Stimulated activated naive CD4-positive, alpha-beta T cell (primary cell): ENCODE results near the gene NOS1.

Experiments used
- DNase-seq, 6 experiments: peaks; one replicate each; lab custom pipeline; 2025; lab: John Stamatoyannopoulos, UW

NOS1 gene

DNA sequence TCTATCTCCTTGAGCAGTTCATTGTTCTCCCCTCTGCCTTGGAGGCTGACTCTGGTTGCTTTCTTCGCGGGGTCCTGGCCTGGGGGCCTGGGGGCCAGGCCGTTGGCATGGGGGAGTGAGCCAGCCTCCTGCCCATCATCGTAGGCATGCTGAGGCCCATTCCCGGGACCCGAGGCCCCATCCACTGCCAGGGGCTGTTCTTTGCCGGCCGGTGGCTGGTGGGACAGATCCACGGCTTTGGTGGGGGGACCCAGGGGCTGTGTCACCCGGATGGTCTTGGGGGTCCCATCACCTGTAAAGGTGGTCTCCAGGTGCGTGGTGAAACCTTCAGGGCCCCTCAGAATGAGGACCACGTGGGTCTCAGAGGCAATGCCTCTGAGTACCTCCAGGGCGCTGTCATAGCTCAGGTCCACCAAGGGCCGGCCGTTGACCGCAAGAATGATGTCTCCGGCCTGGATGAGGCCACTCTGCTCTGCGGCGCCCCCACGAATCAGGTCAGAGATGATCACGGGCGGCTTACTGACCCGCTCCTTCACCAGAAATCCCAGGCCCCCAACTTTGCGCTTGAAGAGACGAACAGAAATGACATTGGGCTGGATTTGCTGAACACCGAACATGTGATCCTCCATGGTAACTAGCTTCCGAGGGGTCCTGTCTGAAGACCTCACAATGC lies 30.8 kb downstream of the NOS1 start:
- DNase-seq, result no peak

DNA sequence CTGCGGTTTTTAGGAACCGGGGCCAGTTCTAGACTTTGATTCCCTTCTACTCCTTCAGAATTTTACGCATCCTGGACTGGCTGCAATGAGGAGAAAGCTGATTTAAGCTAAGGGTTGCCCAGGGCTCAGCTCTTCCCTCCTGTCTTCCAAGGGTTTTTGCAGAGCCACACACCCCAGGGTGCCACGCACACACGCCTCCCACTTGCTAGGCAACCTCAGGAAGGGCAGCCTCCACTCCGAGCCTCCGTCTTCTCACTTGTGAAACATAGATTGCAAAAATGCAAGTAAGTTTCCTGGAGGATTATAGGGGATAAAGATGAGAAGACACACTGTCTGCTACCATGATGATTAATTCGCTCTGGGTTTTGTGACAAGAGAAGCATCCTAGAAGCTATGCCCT lies 31.7 kb downstream of the NOS1 start:
- no peak for DNase-seq

DNA sequence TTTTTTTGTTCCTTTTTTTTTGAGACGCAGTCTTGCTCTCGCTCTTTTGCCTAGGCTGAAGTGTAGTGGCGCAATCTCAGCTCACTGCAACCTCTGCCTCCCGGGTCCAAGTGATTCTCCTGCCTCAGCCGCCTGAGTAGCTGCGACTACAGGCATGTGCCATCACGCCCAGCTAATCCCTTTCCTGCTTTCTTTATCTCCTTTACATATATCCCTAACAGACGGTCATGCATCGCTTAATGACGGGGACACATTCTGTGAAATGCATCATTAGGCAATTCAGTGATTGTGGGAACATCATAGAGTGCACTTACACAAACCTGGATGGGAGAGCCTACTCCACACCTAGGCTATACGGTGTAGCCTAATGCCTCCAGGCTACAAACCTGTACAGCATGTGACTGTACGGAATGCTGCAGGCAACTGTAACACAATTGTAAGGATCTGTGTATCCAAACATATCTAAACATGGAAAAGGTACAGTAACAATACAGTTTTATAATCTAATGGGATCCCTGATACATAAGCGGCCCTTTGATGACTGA lies 32.8 kb downstream of the NOS1 start:
- DNase-seq, result no peak

DNA sequence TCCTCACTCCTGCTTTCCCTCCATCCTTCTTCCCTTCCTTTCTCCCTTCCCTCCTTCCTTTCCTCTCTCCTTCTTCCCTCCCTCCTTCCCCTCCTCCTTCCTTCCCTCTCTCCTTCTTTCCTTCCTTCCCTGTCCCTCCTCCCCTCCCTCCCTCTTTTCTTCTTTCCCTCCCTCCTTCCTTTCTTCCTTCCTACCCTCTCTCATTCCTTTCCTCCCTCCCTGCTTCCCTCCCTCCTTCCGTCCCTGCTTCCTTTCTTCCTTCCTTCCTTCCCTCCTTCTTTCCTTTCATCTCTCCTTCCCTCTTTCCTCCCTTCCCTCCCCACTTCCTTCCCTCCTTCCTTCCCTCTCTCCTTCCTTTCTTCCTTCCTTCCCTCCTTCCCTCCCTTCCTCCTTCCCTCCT lies 39.0 kb downstream of the NOS1 start:
- DNase-seq, result no peak

DNA sequence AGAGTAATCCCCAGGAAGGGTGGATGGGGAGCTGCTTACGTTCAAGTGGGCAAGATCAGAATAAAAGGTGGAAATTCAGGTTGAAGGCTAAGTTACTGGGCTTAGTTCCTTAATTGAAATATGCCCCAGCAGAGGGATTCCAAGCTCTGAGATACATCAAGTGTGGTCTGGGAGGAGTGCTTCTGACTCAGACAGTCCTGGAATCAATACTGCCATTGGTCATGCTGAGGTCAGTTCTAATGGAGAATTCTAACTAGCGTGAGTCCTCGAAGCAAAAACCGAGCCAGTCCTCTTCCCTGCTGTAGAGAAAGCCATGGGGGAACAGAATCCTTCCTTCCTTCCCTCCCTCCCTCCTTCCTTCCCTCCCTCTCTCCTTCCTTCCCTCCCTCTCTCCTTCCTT lies 39.9 kb downstream of the NOS1 start:
- DNase-seq, result no peak

DNA sequence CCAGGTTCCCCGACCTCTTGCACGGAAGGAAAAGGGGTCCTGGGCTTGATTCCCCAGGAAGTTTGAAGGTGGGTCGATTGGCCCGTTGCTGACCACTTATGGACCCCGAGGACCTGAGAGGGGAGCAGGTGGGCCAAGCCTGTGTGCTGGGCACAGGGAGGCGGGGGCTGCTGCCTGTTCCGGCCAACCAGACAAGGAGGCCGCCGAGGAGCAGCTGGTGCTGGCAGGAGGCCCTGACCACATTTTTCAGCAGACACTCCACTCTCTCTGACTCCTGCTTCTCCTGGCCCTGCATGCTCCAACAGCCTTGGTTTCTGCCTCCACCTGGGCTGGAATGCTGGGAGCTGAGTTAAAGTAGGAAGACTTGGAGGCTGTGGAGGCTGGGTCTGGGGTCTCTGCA lies 42.8 kb downstream of the NOS1 start:
- DNase-seq, result no peak

DNA sequence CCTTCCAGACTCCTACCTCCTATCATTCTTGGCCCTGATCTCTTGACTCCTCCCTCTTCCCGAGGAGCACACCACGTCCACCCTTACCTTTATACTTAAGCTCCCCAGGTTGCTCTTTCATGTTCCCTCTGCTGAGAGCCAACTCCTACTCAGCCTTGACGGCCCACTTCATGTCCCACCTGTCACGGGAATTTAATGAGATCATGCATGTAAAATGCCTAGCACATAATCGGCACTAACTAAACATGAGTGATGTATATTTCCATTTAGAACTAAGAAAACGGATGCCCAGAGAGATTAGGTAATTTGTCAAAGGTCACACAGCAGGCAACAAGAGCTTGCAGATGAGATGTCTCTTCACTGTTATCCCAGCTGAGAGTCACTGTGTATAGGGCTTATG lies 45.1 kb downstream of the NOS1 start:
- no peak for DNase-seq

DNA sequence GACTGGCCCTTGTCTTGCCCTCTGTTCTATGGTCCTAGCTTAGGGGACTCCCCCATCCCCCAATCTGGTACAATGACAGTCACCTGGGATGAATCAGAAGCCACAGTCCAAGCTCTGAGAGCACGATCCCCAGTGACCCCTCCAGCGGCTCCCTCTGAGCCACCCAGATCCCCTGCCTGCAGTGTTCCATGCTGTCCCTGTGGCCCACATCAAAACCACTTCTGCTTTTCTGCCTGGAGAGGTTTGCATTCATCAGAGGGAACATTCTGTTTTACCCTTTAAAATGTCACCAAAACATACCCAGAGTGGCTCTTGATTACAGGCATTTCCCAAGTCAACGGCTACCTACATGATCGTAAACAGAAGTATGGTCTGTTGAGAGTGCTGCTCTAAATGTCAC lies 47.5 kb downstream of the NOS1 start:
- DNase-seq, result no peak

DNA sequence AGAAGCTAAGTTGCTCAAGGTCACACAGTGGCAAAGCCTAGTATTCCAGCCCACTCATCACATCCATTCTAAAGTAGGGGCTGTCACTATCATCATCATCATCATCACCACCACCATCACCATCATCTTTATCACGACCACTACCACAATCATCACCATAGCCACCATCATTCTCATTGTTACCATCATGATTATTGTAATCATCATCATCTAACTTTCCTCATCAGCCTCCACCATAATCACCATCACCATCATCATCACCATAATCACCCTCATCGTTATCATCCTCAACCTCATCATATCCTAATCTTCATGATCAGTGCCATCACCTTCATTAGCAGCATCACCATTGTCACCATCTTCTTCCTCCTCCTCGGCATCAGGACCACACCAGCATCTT lies 48.7 kb downstream of the NOS1 start:
- no peak for DNase-seq

DNA sequence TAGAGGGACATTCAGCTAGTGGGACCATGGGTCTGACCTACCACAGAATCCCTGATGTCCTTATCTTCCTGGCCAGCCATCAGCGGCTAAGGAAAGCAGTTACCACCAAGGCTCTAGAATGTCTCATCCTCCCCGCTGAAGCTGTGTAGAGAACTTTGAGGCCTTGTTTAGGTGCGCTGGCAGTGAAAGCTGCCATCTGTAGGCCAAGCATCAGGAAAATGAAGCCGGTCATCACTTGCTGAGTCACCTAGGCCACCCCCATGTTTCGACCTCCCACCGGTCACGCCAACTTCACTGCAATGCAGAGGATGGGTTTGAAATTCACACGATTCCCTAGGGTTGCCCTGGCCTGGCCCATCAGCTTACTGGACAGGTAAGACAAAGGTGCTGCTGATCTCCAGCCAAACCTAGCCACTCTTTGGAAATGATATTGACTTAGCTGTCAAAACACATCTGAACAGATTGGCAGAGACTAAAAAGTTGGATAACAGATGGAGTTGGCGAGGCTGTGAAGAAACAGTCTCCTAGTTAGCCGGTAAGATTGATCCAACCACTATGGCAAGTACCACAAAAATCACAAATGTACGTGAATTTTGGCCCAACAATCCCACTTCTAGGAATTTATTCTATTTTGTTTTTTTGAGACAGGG lies 52.0 kb downstream of the NOS1 start:
- no peak for DNase-seq

DNA sequence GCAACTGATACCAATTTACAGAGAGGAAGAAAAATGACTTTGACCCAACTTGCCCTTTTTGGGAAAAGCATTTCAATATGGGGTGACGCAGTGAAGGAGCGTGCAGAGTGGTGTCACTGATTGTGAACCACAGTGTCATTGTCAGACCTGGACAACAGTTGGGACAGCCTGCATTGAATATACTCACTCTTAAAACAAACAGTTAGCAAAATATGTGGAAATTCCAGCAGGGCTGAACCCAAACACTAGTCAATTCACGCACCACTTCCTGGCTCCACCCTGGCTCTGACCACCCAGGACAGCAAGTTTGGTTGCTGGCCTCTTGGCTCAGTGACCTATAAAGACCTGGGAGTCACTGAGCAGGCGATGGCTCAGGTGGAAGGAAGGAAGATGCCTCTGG lies 61.3 kb downstream of the NOS1 start:
- no peak for DNase-seq

DNA sequence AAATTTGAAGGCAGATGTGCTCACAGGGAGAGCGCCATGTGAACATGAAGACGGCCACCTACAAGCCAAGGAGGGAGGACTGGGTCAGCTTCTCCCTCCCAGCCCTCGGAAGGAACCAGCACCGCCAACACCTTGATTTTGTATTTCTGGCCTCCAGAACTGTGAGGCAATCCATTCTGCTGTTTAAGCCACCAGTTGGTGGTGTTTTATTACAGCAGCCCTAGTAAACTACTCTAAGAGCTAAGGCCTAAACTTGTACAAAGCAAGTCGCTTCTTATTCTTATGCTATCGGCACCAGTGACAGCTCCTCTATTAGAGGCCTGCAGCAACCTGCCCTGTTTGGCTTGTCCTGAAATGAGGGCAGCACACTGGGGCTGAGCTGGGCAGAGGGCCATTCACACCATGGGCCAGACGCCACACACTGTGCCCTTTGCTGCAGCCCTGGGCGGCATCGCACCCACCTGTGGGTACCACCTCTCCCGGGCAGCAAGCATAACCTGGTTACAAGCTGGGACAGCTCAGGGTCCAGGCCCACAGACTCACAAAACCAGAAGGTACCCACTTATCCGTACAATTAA lies 62.7 kb downstream of the NOS1 start:
- DNase-seq, result no peak

DNA sequence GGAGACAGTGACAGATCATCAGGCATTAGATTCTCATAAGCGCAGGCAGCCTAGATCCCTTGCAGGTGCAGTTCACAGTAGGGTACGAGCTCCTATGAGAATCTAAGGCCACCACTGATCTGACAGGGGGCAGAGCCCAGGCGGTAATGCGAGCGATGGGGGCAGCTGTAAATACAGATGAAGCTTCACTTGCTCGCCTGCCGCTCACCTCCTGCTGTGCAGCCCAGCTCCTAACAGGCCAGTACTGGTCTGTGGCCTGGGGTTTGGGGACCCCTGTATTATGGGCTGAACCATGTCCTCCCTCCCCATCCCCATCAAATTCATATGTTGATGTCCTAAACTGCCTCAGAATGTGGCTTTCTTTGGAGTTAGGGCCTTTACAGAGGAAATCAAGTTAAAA lies 63.2 kb downstream of the NOS1 start:
- no peak for DNase-seq

DNA sequence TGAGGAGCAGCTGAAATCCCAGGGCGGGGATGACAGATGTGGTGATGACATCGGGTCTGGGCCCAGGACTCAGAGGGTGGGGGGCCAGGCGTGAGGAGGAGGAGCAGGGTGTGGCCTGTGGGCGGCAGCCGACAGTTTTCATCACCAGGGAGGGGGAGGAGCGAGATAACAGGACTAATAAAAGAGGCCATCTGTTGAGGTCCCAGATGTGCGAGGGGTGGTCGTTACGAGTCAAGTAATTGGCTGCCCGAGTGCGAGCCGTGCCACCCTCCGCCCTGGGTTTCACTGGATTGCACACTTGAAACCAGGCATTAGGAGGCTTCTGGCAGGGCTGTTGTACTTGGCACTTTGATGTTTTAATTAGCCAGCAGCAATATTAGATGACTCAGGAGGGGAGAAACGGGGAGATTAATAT lies 67.2 kb downstream of the NOS1 start:
- DNase-seq, result no peak

DNA sequence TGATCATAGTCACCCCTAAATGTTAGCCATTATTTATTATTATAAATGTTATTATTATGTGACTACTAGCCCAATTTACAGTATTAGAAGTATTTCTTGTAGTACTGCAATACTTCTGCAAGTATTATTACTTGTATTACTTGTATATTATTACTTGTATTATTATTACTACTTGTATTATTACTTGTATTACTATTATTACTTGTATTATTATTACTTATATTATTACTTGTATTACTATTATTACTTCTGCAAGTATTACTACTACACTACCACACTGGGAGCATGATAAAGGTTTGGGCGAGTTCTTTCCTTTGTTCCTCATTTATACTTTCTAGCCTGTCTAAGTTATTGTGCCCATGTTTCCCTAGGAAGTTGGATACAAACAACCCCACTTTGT lies 67.9 kb downstream of the NOS1 start:
- no peak for DNase-seq

DNA sequence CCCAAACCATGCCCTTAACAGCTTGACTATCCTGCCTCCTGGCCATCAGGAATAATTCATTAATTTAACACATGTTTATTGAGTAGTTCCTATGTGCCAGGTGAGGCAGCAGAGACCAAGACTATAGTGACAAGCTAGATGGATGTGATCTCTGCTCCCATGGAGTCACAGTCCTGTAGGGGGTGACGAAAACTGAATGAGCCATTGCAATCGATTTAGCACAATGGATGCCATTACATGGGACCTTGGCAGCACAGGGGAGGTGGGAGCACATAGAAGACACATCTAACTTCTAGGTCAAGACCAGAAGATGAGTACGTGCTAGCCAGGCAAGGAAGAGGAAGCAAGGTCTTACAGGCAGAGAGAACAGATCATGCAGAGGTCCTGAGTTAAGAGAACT lies 68.7 kb downstream of the NOS1 start:
- DNase-seq, result no peak

DNA sequence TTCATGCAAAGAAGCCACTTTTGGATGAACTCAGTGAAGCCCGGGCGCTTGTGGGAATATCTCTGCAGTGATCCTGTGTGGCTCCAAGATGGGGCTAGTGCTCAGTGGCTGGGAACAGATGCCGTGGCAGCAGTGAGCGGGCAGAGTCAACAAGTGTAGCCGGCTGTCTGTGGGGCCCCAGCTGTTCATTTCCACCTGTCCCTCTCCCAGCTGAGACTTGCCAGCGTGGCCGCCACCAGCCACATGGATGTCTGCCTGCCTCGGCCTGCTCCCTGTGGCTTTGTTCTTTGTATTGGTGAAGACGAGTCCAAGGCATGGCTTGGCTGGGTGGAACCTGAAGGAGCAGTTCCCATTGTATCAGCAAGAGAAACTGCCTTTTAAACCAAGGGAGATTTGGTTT lies 77.3 kb downstream of the NOS1 start:
- no peak for DNase-seq

DNA sequence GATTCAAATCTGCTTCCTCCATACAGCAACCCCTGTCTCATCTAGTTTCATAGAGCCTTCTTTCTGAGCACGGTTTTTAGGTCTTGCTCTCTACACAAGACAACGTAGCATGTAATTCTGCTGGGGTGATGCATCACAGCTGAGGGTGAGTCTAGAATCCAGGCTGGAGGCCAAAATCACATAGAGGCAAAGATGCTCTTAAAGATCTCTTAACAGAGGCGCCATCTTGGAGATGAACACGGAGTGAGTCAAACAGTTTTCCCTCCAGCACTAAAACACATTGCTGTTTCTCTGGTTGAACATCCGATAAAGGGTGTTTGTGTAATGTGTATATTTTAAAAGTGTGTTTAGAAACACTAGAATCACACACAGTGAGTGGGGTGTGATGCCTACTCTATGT lies 78.9 kb downstream of the NOS1 start:
- no peak for DNase-seq

DNA sequence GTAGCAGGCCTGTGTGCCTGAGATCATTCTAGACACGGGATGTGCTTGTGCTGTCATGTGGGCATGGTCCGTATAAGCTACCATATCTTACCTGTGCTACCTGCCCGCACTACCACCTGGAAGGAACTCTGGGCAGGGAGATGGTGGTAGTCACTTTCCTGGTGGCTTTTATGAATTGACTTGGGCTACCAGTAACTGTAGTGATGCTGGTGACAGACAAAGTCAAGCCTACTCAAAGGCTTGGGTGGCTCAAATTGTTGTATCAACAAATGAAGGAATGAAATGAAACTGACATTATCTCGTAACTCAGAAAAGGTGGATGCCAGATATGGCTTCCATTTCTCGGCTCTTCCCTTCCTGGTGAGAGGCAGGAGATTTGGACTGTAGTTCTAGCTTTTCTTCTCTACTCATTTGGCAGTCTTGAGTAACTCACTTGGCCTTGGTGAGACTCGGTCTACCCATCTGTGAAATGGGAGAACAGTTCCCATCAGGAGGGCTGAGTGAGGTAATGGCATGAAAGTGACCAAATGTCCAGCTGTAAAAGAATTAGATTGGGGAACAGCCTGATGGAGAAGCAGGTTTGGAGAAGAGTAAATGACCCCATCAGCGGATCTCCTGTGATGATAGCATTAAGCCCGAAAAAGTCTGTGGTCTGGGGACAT lies 81.3 kb downstream of the NOS1 start:
- no peak for DNase-seq

DNA sequence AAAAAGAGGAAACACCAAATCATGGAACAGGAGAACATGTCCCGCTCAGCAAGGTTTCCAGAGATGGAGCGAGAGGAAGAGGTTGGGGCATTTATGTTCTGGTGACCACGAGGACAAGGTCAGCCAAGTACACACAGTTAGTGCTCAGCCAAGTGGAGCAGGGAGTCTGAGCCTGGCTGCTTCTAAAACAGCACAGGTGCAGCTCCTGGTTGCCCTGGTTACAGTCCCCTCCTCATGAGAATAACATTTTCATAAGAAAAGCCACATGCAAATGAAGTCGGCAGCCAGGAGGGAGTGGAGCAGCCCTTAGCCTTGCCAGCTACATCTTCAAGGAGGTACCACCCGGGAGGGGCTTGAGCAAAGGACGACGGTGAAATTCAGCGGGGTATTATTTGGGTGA lies 81.8 kb downstream of the NOS1 start:
- no peak for DNase-seq

DNA sequence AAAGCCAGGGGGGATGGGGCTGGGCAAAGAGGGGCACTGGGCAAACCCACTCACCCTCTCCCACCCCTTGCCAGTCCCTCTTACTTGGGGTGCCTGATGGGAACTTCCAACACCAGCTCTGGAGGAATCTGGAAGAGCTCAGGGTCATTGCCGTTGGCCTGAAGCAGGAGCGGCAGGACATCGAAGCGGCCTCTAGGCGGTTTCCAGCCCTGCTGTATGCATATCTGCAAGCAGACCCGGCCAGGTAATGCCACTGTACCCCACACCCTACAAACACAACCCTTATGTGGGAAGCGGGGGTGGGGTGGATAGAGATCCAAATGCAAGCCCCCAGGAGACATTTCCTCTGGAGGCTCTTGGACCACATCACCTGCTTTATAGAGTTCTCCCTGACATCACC lies 83.6 kb downstream of the NOS1 start:
- no peak for DNase-seq

DNA sequence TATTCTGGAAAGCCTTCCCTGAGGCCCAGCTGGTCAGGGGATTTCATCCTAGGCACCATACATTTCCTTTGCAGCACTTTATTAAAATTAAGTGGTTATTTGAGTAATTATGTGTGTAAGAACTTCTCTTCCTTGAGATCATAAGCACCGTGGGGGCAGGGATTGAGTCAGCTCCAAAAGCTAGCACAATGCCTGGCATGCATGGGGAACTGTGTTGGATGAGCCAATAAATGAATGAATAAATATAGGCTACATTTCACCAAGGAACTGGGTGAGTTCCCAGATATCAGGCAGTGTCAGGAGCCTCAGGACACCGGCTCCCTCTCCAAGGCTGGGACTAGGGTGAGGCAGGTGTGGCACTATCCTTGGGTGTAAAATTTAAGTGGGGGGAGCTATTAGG lies 88.3 kb downstream of the NOS1 start:
- DNase-seq, result no peak

DNA sequence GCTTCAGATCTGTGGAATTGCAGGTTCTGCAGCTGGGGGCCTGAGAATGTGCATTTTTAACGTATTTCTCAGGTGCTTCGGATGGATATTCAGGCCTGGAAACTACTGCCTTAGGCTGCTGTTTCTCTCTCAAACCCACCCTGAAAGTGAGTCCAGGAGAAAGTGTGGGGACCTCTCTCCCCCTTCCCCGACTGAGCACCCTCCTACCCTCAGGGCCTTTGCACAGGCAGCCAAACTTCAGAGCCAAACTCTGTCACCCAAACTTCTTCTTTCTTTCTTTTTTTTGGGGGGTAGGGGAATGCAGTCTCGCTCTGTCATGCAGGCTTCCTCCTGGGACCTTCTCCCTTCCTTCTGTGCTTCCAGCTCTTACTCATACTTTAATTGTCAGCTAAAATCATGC lies 88.7 kb downstream of the NOS1 start:
- no peak for DNase-seq
